ENCODE results near the gene MMP24OS.

MMP24OS gene

GRCh38 chr20:35238170-35238569, 39.8 kb downstream of the MMP24OS start:
- no peak overlapping the region for H3K27ac ChIP-seq
- TF ChIP-seq ZFX (IDR thresholded peaks at IDR 0.05): no peak
- no peak for TF ChIP-seq CTCF (conservative IDR thresholded peaks at IDR 0.05)

GRCh38 chr20:35237486-35237885, 40.4 kb downstream of the MMP24OS start:
- no peak for TF ChIP-seq ZFX (IDR thresholded peaks at IDR 0.05)
- TF ChIP-seq CTCF (conservative IDR thresholded peaks at IDR 0.05): no peak
- no peak overlapping the region for H3K27ac ChIP-seq

GRCh38 chr20:35235881-35236280, 42.0 kb downstream of the MMP24OS start:
- H3K27ac ChIP-seq: no peak overlapping the region
- TF ChIP-seq CTCF (conservative IDR thresholded peaks at IDR 0.05) (no peak), ZFX (IDR thresholded peaks at IDR 0.05) (no peak)

GRCh38 chr20:35232575-35232974, 45.3 kb downstream of the MMP24OS start:
- TF ChIP-seq CTCF (conservative IDR thresholded peaks at IDR 0.05) (no peak), ZFX (IDR thresholded peaks at IDR 0.05) (no peak)
- no peak overlapping the region for H3K27ac ChIP-seq

- no peak for TF ChIP-seq ZFX (IDR thresholded peaks at IDR 0.05)
- TF ChIP-seq CTCF (conservative IDR thresholded peaks at IDR 0.05): no peak
- H3K27ac ChIP-seq: no peak overlapping the region
Observed at GRCh38 chr20:35226884-35227681, 50.8 kb downstream of the MMP24OS start.

Data from C4-2B (cell line).